MCF 10A (cell line): ENCODE results near the gene ACE2. TPM values are rescaled to one million over a fixed set of nuclear protein-coding genes. Genes with fewer than 3 reads are reported as not detected.

ENCODE experiments used
- BruUV-seq: library from RNA; stranded (reverse); fragments of 400-500 nt; replicated peaks from 2 replicates; lab custom pipeline; 2021; lab: Mats Ljungman, UMichigan
- CTCF ChIA-PET: fragments of 300-600 bp; sonication (Branson Sonifier 250); formaldehyde crosslinking; extraction: SDS; loops from one replicate; lab custom pipeline; 2021; ENCODE audit warnings: antibody characterized with exemption, inconsistent platforms; lab: Yijun Ruan, JAX
- POLR2A ChIA-PET: fragments of 300-600, 350-650 bp; sonication (Branson Sonifier 250); formaldehyde crosslinking; extraction: SDS; loops from one replicate; lab custom pipeline; 2020; ENCODE audit warnings: antibody characterized with exemption, inconsistent platforms; lab: Yijun Ruan, JAX
- DNase-seq: peaks from one replicate; pipeline ENCODE4 v3.0.0-alpha.2; 2018; ENCODE audit not compliant: unreplicated experiment
- H3K27ac Mint-ChIP-seq: one replicate; pipeline ENCODE4 v1.8.0; 2022; ENCODE audit warnings: mild to moderate bottlenecking, low read depth, mixed read lengths; ENCODE audit not compliant: unreplicated experiment
- H3K27me3 Mint-ChIP-seq: one replicate; pipeline ENCODE4 v1.8.0; 2022; ENCODE audit warnings: mixed read lengths; ENCODE audit not compliant: insufficient read depth, unreplicated experiment
- H3K36me3 Mint-ChIP-seq: one replicate; pipeline ENCODE4 v1.8.0; 2022; ENCODE audit warnings: mild to moderate bottlenecking, moderate library complexity, mixed read lengths; ENCODE audit not compliant: insufficient read depth, unreplicated experiment
- H3K4me1 Mint-ChIP-seq: one replicate; pipeline ENCODE4 v1.8.0; 2022; ENCODE audit warnings: mixed read lengths; ENCODE audit not compliant: insufficient read depth, unreplicated experiment
- H3K4me3 Mint-ChIP-seq: one replicate; pipeline ENCODE4 v1.8.0; 2022; ENCODE audit warnings: mild to moderate bottlenecking, moderate library complexity, mixed read lengths; ENCODE audit not compliant: unreplicated experiment
- H3K9me3 Mint-ChIP-seq: one replicate; pipeline ENCODE4 v1.8.0; 2022; ENCODE audit warnings: mixed read lengths; ENCODE audit not compliant: unreplicated experiment
- intact Hi-C: fragments of 100-400 bp; cut with micrococcal nuclease; formaldehyde crosslinking; loops from 2 replicates; pipeline ENCODE4 v1.14.1; 2022
- total RNA-seq: library from RNA; stranded (reverse); gene quantifications from 2 replicates; pipeline ENCODE4 v1.2.3, GENCODE V29; 2022
- TF ChIP-seq, protein P1 (sequence below): fragments of 200-600 bp; IDR thresholded peaks from one replicate; pipeline ENCODE4 v1.8.0; 2022; ENCODE audit warnings: antibody characterized with exemption, mild to moderate bottlenecking; ENCODE audit not compliant: unreplicated experiment

The ACE2 gene
- total RNA-seq, 1 experiment from 2014 or later, result not detected

- H3K4me1 Mint-ChIP-seq, result no peaks in the 10 kb centered on the region
- POLR2A ChIA-PET, result no interaction called here
- CTCF ChIA-PET, result interaction anchor here (1.3 to 8.1 kb wide), 7 partner anchors 68 to 222 kb away, joined by 5 to 119 read pairs (median 8); partner anchors contain the start of gene BMX
These were observed 30.6 kb downstream of the ACE2 start for GRCh38 chrX:15570145-15570544.

GRCh38 chrX:15567886-15568616 is 32.7 kb downstream of the ACE2 start:
- no peak overlapping the region for H3K27ac Mint-ChIP-seq
- TF ChIP-seq, protein P1, sequence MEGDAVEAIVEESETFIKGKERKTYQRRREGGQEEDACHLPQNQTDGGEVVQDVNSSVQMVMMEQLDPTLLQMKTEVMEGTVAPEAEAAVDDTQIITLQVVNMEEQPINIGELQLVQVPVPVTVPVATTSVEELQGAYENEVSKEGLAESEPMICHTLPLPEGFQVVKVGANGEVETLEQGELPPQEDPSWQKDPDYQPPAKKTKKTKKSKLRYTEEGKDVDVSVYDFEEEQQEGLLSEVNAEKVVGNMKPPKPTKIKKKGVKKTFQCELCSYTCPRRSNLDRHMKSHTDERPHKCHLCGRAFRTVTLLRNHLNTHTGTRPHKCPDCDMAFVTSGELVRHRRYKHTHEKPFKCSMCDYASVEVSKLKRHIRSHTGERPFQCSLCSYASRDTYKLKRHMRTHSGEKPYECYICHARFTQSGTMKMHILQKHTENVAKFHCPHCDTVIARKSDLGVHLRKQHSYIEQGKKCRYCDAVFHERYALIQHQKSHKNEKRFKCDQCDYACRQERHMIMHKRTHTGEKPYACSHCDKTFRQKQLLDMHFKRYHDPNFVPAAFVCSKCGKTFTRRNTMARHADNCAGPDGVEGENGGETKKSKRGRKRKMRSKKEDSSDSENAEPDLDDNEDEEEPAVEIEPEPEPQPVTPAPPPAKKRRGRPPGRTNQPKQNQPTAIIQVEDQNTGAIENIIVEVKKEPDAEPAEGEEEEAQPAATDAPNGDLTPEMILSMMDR, result peak; percentile 30
- no peaks in the 10 kb centered on the region for H3K9me3 Mint-ChIP-seq
- intact Hi-C loops, result no loop called here
- DNase-seq, result peak; percentile 30
- H3K27me3 Mint-ChIP-seq, result peaks cover 66% of the 10 kb centered on the region
- no peaks in the 10 kb centered on the region for H3K36me3 Mint-ChIP-seq
- no peaks in the 10 kb centered on the region for H3K4me1 Mint-ChIP-seq
- no TSS peak for BruUV-seq
- CTCF ChIA-PET, result interaction anchor here (0.6 to 8.1 kb wide), 17 partner anchors 12 to 1757 kb away, joined by 3 to 119 read pairs (median 5); partner anchors contain the start of genes BMX and PIR
- POLR2A ChIA-PET, result interaction anchor here (0.7 kb wide), 1 partner anchor 63 kb away, joined by 3 read pairs; no protein-coding TSS in a partner anchor
- no peak overlapping the region for H3K4me3 Mint-ChIP-seq

More at GRCh38 chrX:15570145-15570544, 30.6 kb downstream of the ACE2 start:
- BruUV-seq, result no TSS peak
- TF ChIP-seq, protein P1, result no peak
- DNase-seq, result no peak
- intact Hi-C loops, result no loop called here
- H3K9me3 Mint-ChIP-seq, result no peaks in the 10 kb centered on the region
- no peak overlapping the region for H3K4me3 Mint-ChIP-seq
- peaks cover 65% of the 10 kb centered on the region for H3K27me3 Mint-ChIP-seq
- H3K36me3 Mint-ChIP-seq, result no peaks in the 10 kb centered on the region
- no peak overlapping the region for H3K27ac Mint-ChIP-seq

DNA sequence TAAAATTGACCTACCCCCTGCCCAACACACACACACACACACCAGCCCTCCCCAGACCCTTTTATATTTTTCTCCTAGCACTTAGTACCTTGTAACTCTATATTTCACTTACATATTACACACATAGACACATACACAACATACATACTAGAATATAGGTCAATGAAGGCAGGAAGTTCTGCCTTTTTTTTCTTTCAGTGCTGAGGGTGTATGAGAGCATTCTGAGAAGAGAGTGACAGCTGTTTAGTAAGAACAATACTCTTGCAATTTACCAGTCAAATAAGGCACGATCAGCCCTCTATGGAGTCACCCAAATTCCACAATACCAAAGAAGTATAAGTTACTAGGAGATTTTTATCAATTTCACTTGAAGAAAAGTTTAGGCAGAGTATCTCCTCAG is 33.5 kb downstream of the ACE2 start:
- ChIA-PET CTCF (interaction anchor here (1.0 to 8.1 kb wide), 4 partner anchors 65 to 1756 kb away, joined by 3 to 119 read pairs (median 24); partner anchors contain the start of genes BMX and PIR), POLR2A (interaction anchor here (0.7 kb wide), 1 partner anchor 55 kb away, joined by 4 read pairs; no protein-coding TSS in a partner anchor)
- TF ChIP-seq, protein P1, result no peak
- intact Hi-C loops, result no loop called here
- Mint-ChIP-seq H3K9me3 (no peaks in the 10 kb centered on the region), H3K36me3 (no peaks in the 10 kb centered on the region), H3K4me3 (no peak overlapping the region), H3K4me1 (no peaks in the 10 kb centered on the region), H3K27ac (no peak overlapping the region), H3K27me3 (peaks cover 63% of the 10 kb centered on the region)
- DNase-seq, result no peak
- BruUV-seq, result no TSS peak

DNA sequence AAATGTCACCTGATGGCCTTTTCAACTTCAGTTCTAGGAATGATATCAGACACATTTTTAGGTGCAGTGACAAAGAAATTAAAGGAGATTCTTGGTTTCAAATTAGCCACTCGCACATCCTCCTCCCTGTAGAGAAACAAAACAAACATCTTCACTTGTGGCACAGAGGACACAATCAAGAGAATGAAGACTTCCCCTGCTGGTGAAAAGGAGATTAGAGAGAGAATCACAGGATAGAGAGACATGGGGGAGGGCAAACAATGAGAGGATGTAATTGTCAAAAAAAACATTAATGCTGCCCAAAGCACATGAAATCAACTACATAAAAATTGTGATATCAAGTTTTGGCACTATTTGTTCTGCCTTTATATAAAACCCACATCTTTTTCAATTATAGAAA is 34.5 kb downstream of the ACE2 start:
- peaks cover 69% of the 10 kb centered on the region for H3K27me3 Mint-ChIP-seq
- peak; percentile 17 for DNase-seq
- H3K9me3 Mint-ChIP-seq, result no peaks in the 10 kb centered on the region
- no peak overlapping the region for H3K4me3 Mint-ChIP-seq
- H3K4me1 Mint-ChIP-seq, result no peaks in the 10 kb centered on the region
- no peak overlapping the region for H3K27ac Mint-ChIP-seq
- ChIA-PET CTCF (interaction anchor here (0.6 to 8.1 kb wide), 8 partner anchors 11 to 217 kb away, joined by 3 to 119 read pairs (median 12); partner anchors contain the start of genes BMX and PIR), POLR2A (interaction anchor here (0.7 to 1.7 kb wide), 3 partner anchors 54 to 74 kb away, joined by 3 to 4 read pairs (median 4); no protein-coding TSS in a partner anchor)
- no TSS peak for BruUV-seq
- intact Hi-C loops, result no loop called here
- TF ChIP-seq, protein P1, result no peak
- H3K36me3 Mint-ChIP-seq, result no peaks in the 10 kb centered on the region
